Measurements from ENCODE around the gene PTGDR2.

DNA sequence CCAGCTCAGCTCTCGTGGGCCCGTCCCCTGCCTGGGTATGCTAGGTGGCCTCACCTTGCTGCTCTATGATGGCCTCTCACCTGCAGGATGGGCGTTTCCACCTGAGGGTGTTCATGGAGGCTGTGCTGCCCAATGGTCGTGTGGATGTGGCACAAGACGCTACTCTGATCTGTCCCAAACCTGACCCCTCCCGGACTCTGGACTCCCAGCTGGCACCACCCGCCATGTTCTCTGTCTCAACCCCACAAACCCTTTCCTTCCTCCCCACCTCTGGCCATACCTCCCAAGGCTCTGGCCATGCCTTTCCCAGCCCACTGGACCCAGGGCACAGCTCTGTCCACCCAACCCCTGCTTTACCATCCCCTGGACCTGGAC lies 13.7 kb upstream of the PTGDR2 start:
- TF ChIP-seq POLR2A (IDR thresholded peaks at IDR 0.05; ENCODE audit: extremely low read depth, insufficient read length) (no peak), MYC (IDR thresholded peaks at IDR 0.05; ENCODE audit: low read depth, low read length) (no peak)
- TF ChIP-seq, protein P1, sequence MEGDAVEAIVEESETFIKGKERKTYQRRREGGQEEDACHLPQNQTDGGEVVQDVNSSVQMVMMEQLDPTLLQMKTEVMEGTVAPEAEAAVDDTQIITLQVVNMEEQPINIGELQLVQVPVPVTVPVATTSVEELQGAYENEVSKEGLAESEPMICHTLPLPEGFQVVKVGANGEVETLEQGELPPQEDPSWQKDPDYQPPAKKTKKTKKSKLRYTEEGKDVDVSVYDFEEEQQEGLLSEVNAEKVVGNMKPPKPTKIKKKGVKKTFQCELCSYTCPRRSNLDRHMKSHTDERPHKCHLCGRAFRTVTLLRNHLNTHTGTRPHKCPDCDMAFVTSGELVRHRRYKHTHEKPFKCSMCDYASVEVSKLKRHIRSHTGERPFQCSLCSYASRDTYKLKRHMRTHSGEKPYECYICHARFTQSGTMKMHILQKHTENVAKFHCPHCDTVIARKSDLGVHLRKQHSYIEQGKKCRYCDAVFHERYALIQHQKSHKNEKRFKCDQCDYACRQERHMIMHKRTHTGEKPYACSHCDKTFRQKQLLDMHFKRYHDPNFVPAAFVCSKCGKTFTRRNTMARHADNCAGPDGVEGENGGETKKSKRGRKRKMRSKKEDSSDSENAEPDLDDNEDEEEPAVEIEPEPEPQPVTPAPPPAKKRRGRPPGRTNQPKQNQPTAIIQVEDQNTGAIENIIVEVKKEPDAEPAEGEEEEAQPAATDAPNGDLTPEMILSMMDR (IDR thresholded peaks at IDR 0.05; ENCODE audit: low read depth, low read length), result no peak
- TF ChIP-seq, protein P2, sequence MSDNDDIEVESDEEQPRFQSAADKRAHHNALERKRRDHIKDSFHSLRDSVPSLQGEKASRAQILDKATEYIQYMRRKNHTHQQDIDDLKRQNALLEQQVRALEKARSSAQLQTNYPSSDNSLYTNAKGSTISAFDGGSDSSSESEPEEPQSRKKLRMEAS (IDR thresholded peaks at IDR 0.05; ENCODE audit: low read depth, low read length), result no peak

Measured in NB4 (cell line).